ENCODE data around the gene KCTD19. TPM values are rescaled to one million over a fixed set of nuclear protein-coding genes. Genes with fewer than 3 reads are reported as not detected.
A peak's percentile ranks its signal among the peaks of the same experiment; 100 is the strongest.

Gene KCTD19
- total RNA-seq, 1 experiment from 2014 or later: 0.32 TPM

DNA sequence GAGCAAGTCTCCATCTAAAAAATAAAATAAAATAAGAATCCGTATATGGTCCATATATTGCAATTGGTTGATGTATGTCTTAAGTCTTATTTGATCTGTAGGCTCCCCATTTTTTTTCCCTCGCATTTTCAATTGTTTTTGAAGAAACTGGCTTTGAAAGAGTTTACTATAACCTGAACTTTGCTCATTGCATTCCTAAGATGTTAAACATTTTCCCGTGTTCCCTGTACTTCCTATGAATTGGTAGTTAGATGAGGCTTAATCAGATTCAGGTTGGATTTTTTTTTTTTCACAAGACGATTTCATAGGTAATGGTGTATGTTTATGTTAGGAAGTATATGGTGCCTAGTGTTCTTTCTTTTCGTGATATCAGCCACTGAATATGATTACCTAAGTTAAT is 3.4 kb upstream of the KCTD19 start:
- CTCF ChIA-PET: no interaction called here
- POLR2A ChIA-PET (ENCODE audit: low non-redundant PET): no interaction called here

DNA sequence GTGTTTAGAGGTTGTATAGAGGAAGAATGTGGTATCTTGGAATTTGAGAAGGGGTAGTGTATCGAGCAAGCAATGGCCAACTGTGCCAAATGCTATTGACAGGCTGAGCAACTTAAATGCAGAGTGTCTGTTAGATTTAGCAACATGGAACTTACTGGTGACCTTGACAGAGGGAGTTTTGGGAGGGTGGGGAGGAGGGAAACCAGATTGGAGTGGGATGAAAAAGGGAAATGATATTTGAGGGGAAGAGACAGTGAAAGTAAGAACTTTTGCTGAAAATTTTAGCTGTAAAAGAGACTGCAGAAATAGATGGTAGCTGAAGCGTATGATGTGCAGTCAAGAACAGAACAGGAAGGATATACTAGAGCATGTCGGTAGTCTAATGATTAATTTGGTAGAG is 1.2 kb upstream of the KCTD19 start:
- Histone ChIP-seq H3K4me1 (ENCODE audit: insufficient read depth, low read length, poor library complexity, severe bottlenecking) (no peaks in the 10 kb centered on the region), H3K27me3 (replicated peaks; ENCODE audit: insufficient read depth, low read depth, low read length, poor library complexity) (peaks cover 13% of the 10 kb centered on the region), H3K36me3 (ENCODE audit: insufficient read depth, low read length, poor library complexity, severe bottlenecking) (no peaks in the 10 kb centered on the region), H3K9me3 (ENCODE audit: low read depth, low read length, poor library complexity, severe bottlenecking) (no peaks in the 10 kb centered on the region), H3K4me3 (ENCODE audit: low read depth, low read length, poor library complexity, severe bottlenecking) (no peak overlapping the region), H3K27ac (ENCODE audit: low read depth, low read length, poor library complexity, severe bottlenecking) (no peak overlapping the region)
- TF ChIP-seq, protein P1, sequence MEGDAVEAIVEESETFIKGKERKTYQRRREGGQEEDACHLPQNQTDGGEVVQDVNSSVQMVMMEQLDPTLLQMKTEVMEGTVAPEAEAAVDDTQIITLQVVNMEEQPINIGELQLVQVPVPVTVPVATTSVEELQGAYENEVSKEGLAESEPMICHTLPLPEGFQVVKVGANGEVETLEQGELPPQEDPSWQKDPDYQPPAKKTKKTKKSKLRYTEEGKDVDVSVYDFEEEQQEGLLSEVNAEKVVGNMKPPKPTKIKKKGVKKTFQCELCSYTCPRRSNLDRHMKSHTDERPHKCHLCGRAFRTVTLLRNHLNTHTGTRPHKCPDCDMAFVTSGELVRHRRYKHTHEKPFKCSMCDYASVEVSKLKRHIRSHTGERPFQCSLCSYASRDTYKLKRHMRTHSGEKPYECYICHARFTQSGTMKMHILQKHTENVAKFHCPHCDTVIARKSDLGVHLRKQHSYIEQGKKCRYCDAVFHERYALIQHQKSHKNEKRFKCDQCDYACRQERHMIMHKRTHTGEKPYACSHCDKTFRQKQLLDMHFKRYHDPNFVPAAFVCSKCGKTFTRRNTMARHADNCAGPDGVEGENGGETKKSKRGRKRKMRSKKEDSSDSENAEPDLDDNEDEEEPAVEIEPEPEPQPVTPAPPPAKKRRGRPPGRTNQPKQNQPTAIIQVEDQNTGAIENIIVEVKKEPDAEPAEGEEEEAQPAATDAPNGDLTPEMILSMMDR (conservative IDR thresholded peaks at IDR 0.05; ENCODE audit: low read depth, low read length): no peak
- TF ChIP-seq EZH2 (IDR thresholded peaks at IDR 0.05; ENCODE audit: borderline replicate concordance, low read depth, low read length, poor library complexity, severe bottlenecking): no peak
- POLR2A ChIA-PET (ENCODE audit: low non-redundant PET): no interaction called here
- no peak for DNase-seq (ENCODE audit: low spot score)
- intact Hi-C loops (cut with micrococcal nuclease; ENCODE audit: unreplicated experiment): no loop called here
- no TSS peak for BruUV-seq (replicated peaks)
- CTCF ChIA-PET: interaction anchor here (0.8 kb wide), 1 partner anchor 68 kb away, joined by 3 read pairs; no protein-coding TSS in a partner anchor

More for the DNA sequence above, 3.4 kb upstream of the KCTD19 start:
- BruUV-seq (replicated peaks): no TSS peak
- Histone ChIP-seq H3K27me3 (replicated peaks; ENCODE audit: insufficient read depth, low read depth, low read length, poor library complexity) (peaks cover under 1% of the 10 kb centered on the region), H3K27ac (ENCODE audit: low read depth, low read length, poor library complexity, severe bottlenecking) (no peak overlapping the region), H3K9me3 (ENCODE audit: low read depth, low read length, poor library complexity, severe bottlenecking) (no peaks in the 10 kb centered on the region), H3K4me1 (ENCODE audit: insufficient read depth, low read length, poor library complexity, severe bottlenecking) (no peaks in the 10 kb centered on the region), H3K4me3 (ENCODE audit: low read depth, low read length, poor library complexity, severe bottlenecking) (no peak overlapping the region), H3K36me3 (ENCODE audit: insufficient read depth, low read length, poor library complexity, severe bottlenecking) (no peaks in the 10 kb centered on the region)
- TF ChIP-seq, protein P1 (conservative IDR thresholded peaks at IDR 0.05; ENCODE audit: low read depth, low read length): no peak
- no peak for TF ChIP-seq EZH2 (IDR thresholded peaks at IDR 0.05; ENCODE audit: borderline replicate concordance, low read depth, low read length, poor library complexity, severe bottlenecking)
- intact Hi-C loops (cut with micrococcal nuclease; ENCODE audit: unreplicated experiment): no loop called here
- no peak for DNase-seq (ENCODE audit: low spot score)

- DNase-seq (ENCODE audit: low spot score): no peak
- no peak for TF ChIP-seq EZH2 (IDR thresholded peaks at IDR 0.05; ENCODE audit: borderline replicate concordance, low read depth, low read length, poor library complexity, severe bottlenecking)
- TF ChIP-seq, protein P1 (conservative IDR thresholded peaks at IDR 0.05; ENCODE audit: low read depth, low read length): no peak
- no peaks in the 10 kb centered on the region for H3K4me1 ChIP-seq (ENCODE audit: insufficient read depth, low read length, poor library complexity, severe bottlenecking)
- no peak overlapping the region for H3K27ac ChIP-seq (ENCODE audit: low read depth, low read length, poor library complexity, severe bottlenecking)
- no TSS peak for BruUV-seq (replicated peaks)
- ChIA-PET CTCF (interaction anchor here (0.6 to 1.1 kb wide), 2 partner anchors 68 to 134 kb away, joined by 3 to 20 read pairs; no protein-coding TSS in a partner anchor), POLR2A (ENCODE audit: low non-redundant PET) (no interaction called here)
- H3K36me3 ChIP-seq (ENCODE audit: insufficient read depth, low read length, poor library complexity, severe bottlenecking): no peaks in the 10 kb centered on the region
- peak overlapping the region; percentile 57 for H3K4me3 ChIP-seq (ENCODE audit: low read depth, low read length, poor library complexity, severe bottlenecking)
- intact Hi-C loops (cut with micrococcal nuclease; ENCODE audit: unreplicated experiment): no loop called here
- H3K27me3 ChIP-seq (replicated peaks; ENCODE audit: insufficient read depth, low read depth, low read length, poor library complexity): peaks cover 24% of the 10 kb centered on the region
- H3K9me3 ChIP-seq (ENCODE audit: low read depth, low read length, poor library complexity, severe bottlenecking): no peaks in the 10 kb centered on the region
These were observed 448 bp downstream of the KCTD19 start for GRCh38 chr16:67326115-67326471.
